Measurements from ENCODE around the gene RHAG. TPM values are rescaled to one million over a fixed set of nuclear protein-coding genes. Genes with fewer than 3 reads are reported as not detected.

Gene RHAG
- total RNA-seq, 1 donor from 2014 or later, result 0.44 TPM

GRCh38 chr6:49646130-49646824, 9.6 kb upstream of the RHAG start:
- TF ChIP-seq CTCF (IDR thresholded peaks at IDR 0.05; ENCODE audit: borderline replicate concordance), result no peak
- Histone ChIP-seq H3K27me3 (ENCODE audit: low read depth) (no peaks in the 10 kb centered on the region), H3K4me3 (no peak overlapping the region), H3K27ac (replicated peaks) (no peak overlapping the region), H3K9me3 (replicated peaks) (no peaks in the 10 kb centered on the region), H3K4me1 (no peaks in the 10 kb centered on the region), H3K36me3 (no peaks in the 10 kb centered on the region)
- DNase-seq, result no peak
- intact Hi-C loops (cut with micrococcal nuclease), result no loop called here

GRCh38 chr6:49645139-49645538, 8.5 kb upstream of the RHAG start:
- H3K9me3 ChIP-seq (replicated peaks), result no peaks in the 10 kb centered on the region
- no peak for TF ChIP-seq CTCF (IDR thresholded peaks at IDR 0.05; ENCODE audit: borderline replicate concordance)
- no peak overlapping the region for H3K27ac ChIP-seq (replicated peaks)
- no peaks in the 10 kb centered on the region for H3K4me1 ChIP-seq
- H3K36me3 ChIP-seq, result no peaks in the 10 kb centered on the region
- no peak for DNase-seq
- intact Hi-C loops (cut with micrococcal nuclease), result no loop called here
- no peak overlapping the region for H3K4me3 ChIP-seq
- no peaks in the 10 kb centered on the region for H3K27me3 ChIP-seq (ENCODE audit: low read depth)

- DNase-seq, result no peak
- H3K4me3 ChIP-seq, result no peak overlapping the region
- no peaks in the 10 kb centered on the region for H3K9me3 ChIP-seq (replicated peaks)
- no peaks in the 10 kb centered on the region for H3K4me1 ChIP-seq
- no peak for TF ChIP-seq CTCF (IDR thresholded peaks at IDR 0.05; ENCODE audit: borderline replicate concordance)
- H3K36me3 ChIP-seq, result no peaks in the 10 kb centered on the region
- intact Hi-C loops (cut with micrococcal nuclease), result no loop called here
- peaks cover 7% of the 10 kb centered on the region for H3K27me3 ChIP-seq (ENCODE audit: low read depth)
- no peak overlapping the region for H3K27ac ChIP-seq (replicated peaks)
Observed at GRCh38 chr6:49639177-49639817, 2.7 kb upstream of the RHAG start.

- H3K4me3 ChIP-seq, result no peak overlapping the region
- no peak for DNase-seq
- peaks cover 7% of the 10 kb centered on the region for H3K27me3 ChIP-seq (ENCODE audit: low read depth)
- H3K36me3 ChIP-seq, result no peaks in the 10 kb centered on the region
- H3K9me3 ChIP-seq (replicated peaks), result no peaks in the 10 kb centered on the region
- H3K4me1 ChIP-seq, result no peaks in the 10 kb centered on the region
- intact Hi-C loops (cut with micrococcal nuclease), result no loop called here
- no peak overlapping the region for H3K27ac ChIP-seq (replicated peaks)
- no peak for TF ChIP-seq CTCF (IDR thresholded peaks at IDR 0.05; ENCODE audit: borderline replicate concordance)
Observed at GRCh38 chr6:49637350-49637731, 702 bp upstream of the RHAG start.

GRCh38 chr6:49635978-49636712, 494 bp downstream of the RHAG start:
- H3K27ac ChIP-seq (replicated peaks), result no peak overlapping the region
- no peaks in the 10 kb centered on the region for H3K36me3 ChIP-seq
- no peak for DNase-seq
- no peaks in the 10 kb centered on the region for H3K4me1 ChIP-seq
- intact Hi-C loops (cut with micrococcal nuclease), result no loop called here
- H3K4me3 ChIP-seq, result no peak overlapping the region
- H3K27me3 ChIP-seq (ENCODE audit: low read depth), result peaks cover 7% of the 10 kb centered on the region
- H3K9me3 ChIP-seq (replicated peaks), result no peaks in the 10 kb centered on the region
- TF ChIP-seq CTCF (IDR thresholded peaks at IDR 0.05; ENCODE audit: borderline replicate concordance), result no peak
